Stomach (tissue), 9 donors: ENCODE measurements around the gene ABCA5. TPM values are rescaled to one million over a fixed set of nuclear protein-coding genes. Genes with fewer than 3 reads are reported as not detected.
A peak's percentile ranks its signal among the peaks of the same experiment; 100 is the strongest.

ENCODE experiments used
- DNase-seq, 2 donors: peaks; one replicate each; pipeline versions ENCODE4 v3.0.0 to v3.0.0-alpha.2; 2013 to 2019
- H3K27ac ChIP-seq, 5 donors: fragments of 200-600 bp in 4 of 5; sonication (generic) in 4 of 5; one replicate each; pipeline ENCODE4 v1.5.1; 2013 to 2019; ENCODE audit warnings: mild to moderate bottlenecking in 1 of 5, moderate library complexity in 1 of 5
- H3K27me3 ChIP-seq, 3 donors: fragments of 200-600 bp; sonication (generic); one replicate each; pipeline ENCODE4 v1.5.1; 2017 to 2019; ENCODE audit warnings: mixed run types in 1 of 3
- H3K36me3 ChIP-seq, 4 donors: fragments of 200-600 bp; sonication (generic); 1 replicate in 3 of 4; 2 replicates in 1 of 4; pipeline ENCODE4 v1.5.1; 2016 to 2019
- H3K4me1 ChIP-seq, 4 donors: fragments of 200-600 bp; sonication (generic); one replicate each; pipeline ENCODE4 v1.5.1; 2016 to 2019
- H3K4me3 ChIP-seq, 4 donors: fragments of 200-600 bp; sonication (generic) in 3 of 4; one replicate each; pipeline ENCODE4 v1.5.1; 2016 to 2019; ENCODE audit warnings: mild to moderate bottlenecking in 1 of 4
- H3K9me3 ChIP-seq, 4 donors: fragments of 200-600 bp; sonication (generic); one replicate each; pipeline ENCODE4 v1.5.1; 2016 to 2019
- CTCF ChIP-seq, 7 experiments: fragments of 450-650 bp in 4 of 7; fragments of 200-600 bp in 3 of 7; sonication (generic) in 3 of 7; IDR thresholded peaks; one replicate each; pipeline ENCODE4 v1.5.1; 2016 to 2019; ENCODE audit warnings: antibody characterized with exemption in 7 of 7, control low read depth in 2 of 7, mild to moderate bottlenecking in 1 of 7
- EP300 ChIP-seq: sonication (generic); formaldehyde crosslinking; IDR thresholded peaks from one replicate; pipeline ENCODE4 v1.6.1; 2017; ENCODE audit warnings: antibody characterized with exemption
- POLR2A ChIP-seq, 4 donors: fragments of 450-650 bp; IDR thresholded peaks; one replicate each; pipeline ENCODE4 v1.6.1; 2016; ENCODE audit warnings: antibody characterized with exemption in 4 of 4, control low read depth in 2 of 4, mild to moderate bottlenecking in 1 of 4, moderate library complexity in 1 of 4
- POLR2AphosphoS5 ChIP-seq, 3 donors: sonication (generic); formaldehyde crosslinking; IDR thresholded peaks; one replicate each; pipeline ENCODE4 v1.6.1; 2016; ENCODE audit warnings: antibody characterized with exemption in 3 of 3
- WGBS, 5 donors: extraction: QIAGEN DNeasy Blood & Tissue Kit in 3 of 5; methylation state at CpG; one replicate each; pipeline versions ENCODE4 v1.1.5 to v1.1.7; 2013 to 2018; 5-methylcytosine and 5-hydroxymethylcytosine counted together
- intact Hi-C: fragments of 100-400 bp; cut with DNase I; formaldehyde crosslinking; loops from one replicate; pipeline ENCODE4 v1.15.1; 2023; ENCODE audit warnings: low total_unique reads
- polyA plus RNA-seq, 3 donors: library from polyadenylated mRNA; stranded (reverse); fragments of 200-250 nt; gene quantifications; one replicate each; pipeline ENCODE4 v1.2.3, GENCODE V29; 2013
- total RNA-seq, 5 donors: library from RNA; depleted of rRNA; stranded (reverse); fragments of >200 nt; gene quantifications; one replicate each; pipeline versions ENCODE4 v1.1.0 to v1.2.3, GENCODE V29; 2014 to 2016
- donor health status: healthy with polysubstance abuse.
- donor health status: Bipolar disorder and iron deficiency.
- donor health status: healthy.

The ABCA5 gene
- total and polyA plus RNA-seq, 8 donors: 2.1 to 80.1 (median 29.7) TPM

GRCh38 chr17:69245617-69246016, 81.3 kb downstream of the ABCA5 start:
- no peak overlapping the region for H3K4me3 ChIP-seq
- WGBS, 5 donors: 44 to 76% (median 48%) methylated on average over 2 of the region's 2 CpGs
- DNase-seq: no peak
- no peak for TF ChIP-seq EP300
- no peak for TF ChIP-seq POLR2AphosphoS5 (IDR thresholded peaks at IDR 0.05)
- no peak for TF ChIP-seq POLR2A (IDR thresholded peaks at IDR 0.05)
- TF ChIP-seq CTCF (IDR thresholded peaks at IDR 0.05): no peak
- peak overlapping the region in 1 of 5 donors; percentile 39 for H3K27ac ChIP-seq
- H3K4me1 ChIP-seq: peaks cover 0 to 15% (median 0%) of the 10 kb centered on the region in 4 donors
- H3K27me3 ChIP-seq: no peaks in the 10 kb centered on the region
- H3K36me3 ChIP-seq: peaks cover 0 to 34% (median 24%) of the 10 kb centered on the region in 4 donors
- H3K9me3 ChIP-seq: no peaks in the 10 kb centered on the region
- intact Hi-C loops: no loop called here

- Histone ChIP-seq H3K4me3 (no peak overlapping the region), H3K4me1 (peaks cover 0 to 4% (median 0%) of the 10 kb centered on the region in 4 donors), H3K27ac (no peak overlapping the region), H3K27me3 (no peaks in the 10 kb centered on the region), H3K9me3 (no peaks in the 10 kb centered on the region), H3K36me3 (peaks cover 0 to 25% (median 7%) of the 10 kb centered on the region in 4 donors)
- intact Hi-C loops: loop anchor here (5.0 kb wide), 1 partner anchor 463 kb away; no protein-coding TSS in a partner anchor
- DNase-seq: no peak
- no peak for TF ChIP-seq EP300
- TF ChIP-seq POLR2AphosphoS5 (IDR thresholded peaks at IDR 0.05): no peak
- 84 to 89% (median 88%) methylated on average over 8 of the region's 8 CpGs for WGBS, 5 donors
These were observed 87.0 kb downstream of the ABCA5 start for GRCh38 chr17:69239611-69240600.

GRCh38 chr17:69236946-69237345, 90.0 kb downstream of the ABCA5 start:
- Histone ChIP-seq H3K36me3 (peaks cover 0 to 15% (median 3%) of the 10 kb centered on the region in 4 donors), H3K27me3 (no peaks in the 10 kb centered on the region), H3K4me1 (peaks cover 0 to 4% (median 0%) of the 10 kb centered on the region in 4 donors), H3K9me3 (peaks cover 0 to 22% (median 4%) of the 10 kb centered on the region in 4 donors), H3K27ac (no peak overlapping the region), H3K4me3 (no peak overlapping the region)
- no peak for TF ChIP-seq EP300
- no peak for TF ChIP-seq CTCF (IDR thresholded peaks at IDR 0.05)
- TF ChIP-seq POLR2AphosphoS5 (IDR thresholded peaks at IDR 0.05): no peak
- TF ChIP-seq POLR2A (IDR thresholded peaks at IDR 0.05): no peak
- no peak for DNase-seq
- 67 to 83% (median 72%) methylated on average over 3 of the region's 3 CpGs for WGBS, 5 donors
- intact Hi-C loops: loop anchor here (5.0 kb wide), 1 partner anchor 460 kb away; no protein-coding TSS in a partner anchor

- H3K27me3 ChIP-seq: no peaks in the 10 kb centered on the region
- H3K27ac ChIP-seq: no peak overlapping the region
- H3K4me3 ChIP-seq: no peak overlapping the region
- peaks cover 0 to 4% (median 0%) of the 10 kb centered on the region in 4 donors for H3K4me1 ChIP-seq
- intact Hi-C loops: loop anchor here (5.0 kb wide), 1 partner anchor 459 kb away; no protein-coding TSS in a partner anchor
- H3K36me3 ChIP-seq: peaks cover 0 to 14% (median 2%) of the 10 kb centered on the region in 4 donors
- no peak for DNase-seq
- TF ChIP-seq CTCF (IDR thresholded peaks at IDR 0.05) (no peak), POLR2AphosphoS5 (IDR thresholded peaks at IDR 0.05) (no peak), POLR2A (IDR thresholded peaks at IDR 0.05) (no peak), EP300 (no peak)
- peaks cover 0 to 26% (median 4%) of the 10 kb centered on the region in 4 donors for H3K9me3 ChIP-seq
- 58 to 74% (median 65%) methylated on average over 2 of the region's 2 CpGs for WGBS, 5 donors
These were observed 90.5 kb downstream of the ABCA5 start for GRCh38 chr17:69236464-69236863.
